Heart right ventricle (tissue), 16 donors: ENCODE measurements around the gene SLC26A9. TPM values are rescaled to one million over a fixed set of nuclear protein-coding genes. Genes with fewer than 3 reads are reported as not detected.

Experiments used
- ATAC-seq, 8 donors: fragments of 200-7000 bp; cut with Tn5 transposase; one replicate each; pipeline ENCODE4 v1.9.1; 2020; ENCODE audit warnings: mild to moderate bottlenecking in 8 of 8, moderate library complexity in 8 of 8, moderate number of reproducible peaks in 1 of 8
- DNase-seq, 2 donors: peaks; one replicate each; pipeline ENCODE4 v3.0.0-alpha.2; 2020
- H3K27ac ChIP-seq, 10 donors: fragments of 200-600 bp; sonication (generic) in 2 of 10; one replicate each; pipeline versions ENCODE4 v1.5.0 to v1.8.0; 2020 to 2022; ENCODE audit warnings: mild to moderate bottlenecking in 3 of 10
- H3K27me3 ChIP-seq, 7 donors: fragments of 200-600 bp; one replicate each; pipeline ENCODE4 v1.8.0; 2021 to 2022; ENCODE audit warnings: mild to moderate bottlenecking in 2 of 7
- H3K36me3 ChIP-seq, 9 donors: fragments of 200-600 bp; sonication (generic) in 1 of 9; one replicate each; pipeline versions ENCODE4 v1.5.0 to v1.8.0; 2020 to 2022; ENCODE audit warnings: mild to moderate bottlenecking in 2 of 9
- H3K4me1 ChIP-seq, 9 donors: fragments of 200-600 bp; sonication (generic) in 1 of 9; one replicate each; pipeline versions ENCODE4 v1.5.0 to v1.8.0; 2020 to 2022; ENCODE audit warnings: mild to moderate bottlenecking in 4 of 9
- H3K4me3 ChIP-seq, 10 donors: fragments of 200-600 bp; sonication (generic) in 2 of 10; one replicate each; pipeline versions ENCODE4 v1.5.0 to v1.8.0; 2020 to 2022; ENCODE audit warnings: mild to moderate bottlenecking in 7 of 10, moderate library complexity in 2 of 10
- H3K9me3 ChIP-seq, 11 donors: fragments of 200-600 bp in 10 of 11; sonication (generic) in 2 of 11; one replicate each; pipeline versions ENCODE4 v1.5.0 to v1.8.0; 2013 to 2022; ENCODE audit warnings: mild to moderate bottlenecking in 2 of 11, control low read depth in 1 of 11, moderate library complexity in 1 of 11
- CTCF ChIP-seq, 9 donors: fragments of 200-600 bp; sonication (generic) in 2 of 9; IDR thresholded peaks; one replicate each; pipeline versions ENCODE4 v1.5.0 to v1.8.0; 2021 to 2022; ENCODE audit warnings: antibody characterized with exemption in 9 of 9, mild to moderate bottlenecking in 5 of 9, moderate library complexity in 1 of 9
- WGBS, 2 donors: extraction: QIAGEN DNeasy Blood & Tissue Kit; methylation state at CpG; one replicate each; pipeline ENCODE4 v1.1.7; 2013; ENCODE audit warnings: inconsistent platforms in 1 of 2; 5-methylcytosine and 5-hydroxymethylcytosine counted together
- intact Hi-C, 10 donors: fragments of 100-400 bp; cut with DNase I; formaldehyde crosslinking; loops; one replicate each; pipeline versions ENCODE4 v1.11.1 to v1.14.2; 2022
- polyA plus RNA-seq, 2 donors: library from polyadenylated mRNA; stranded (reverse); fragments of 200-250 nt; gene quantifications; one replicate each; pipeline ENCODE4 v1.2.3, GENCODE V29; 2013
- total RNA-seq, 10 donors: library from RNA; stranded (reverse); fragmentation: NEBNext Ultra II Directional in 3 of 10; extraction: Animal tissue kit (Norgen Biotek cat#: 25700) in 3 of 10; gene quantifications; one replicate each; pipeline versions ENCODE4 v1.2.1 to v1.2.4, GENCODE V29; 2021 to 2023
- donor health status: Arrhythmogenic right ventricular cardiomyopathy.
- donor health status: ischemic (EF 13 %, LVEDD 7.1; RV severe dilation, severe dysfunction).
- donor health status: healthy with polysubstance abuse.
- donor health status: DM: no; HTN: yes; CAD: no.
- donor health status: DM: no; HTN: no; CAD: no.
- donor health status: ischemic (EF 25% LVEDD 6.9; RV normal size, moderate dysfunction).
- donor health status: ischemic (EF 25% LVEDD 5.7; RV mildly dilated, moderate dysfunction).
- donor health status: healthy.
- donor health status: DM: yes; HTN: yes; CAD: no.
- donor health status: Ischemic cardiomyopathy.
- donor health status: ischemic (EF 35%, LVEDD 5.7; RV mildly dilated, moderate dysfunction).
- donor health status: nonischemic (EF 11% LVEDD 7.7; RV severe dilation, severe dysfunction).
- donor health status: DM: yes; HTN: yes; CAD: no.
- donor health status: PGD.
- donor health status: ischemic (EF 29% LVEDD 5.4; RV normal size, mild dysfunction).
- donor health status: nonischemic (EF 23%, LVEDD 6.1; RV moderate dilation, normal function).

Gene SLC26A9
- total and polyA plus RNA-seq, 12 donors, result 3.3 to 41.1 (median 12.7) TPM

- peaks cover 6 to 27% (median 21%) of the 10 kb centered on the region in 9 donors for H3K4me1 ChIP-seq
- intact Hi-C loops, result loop anchor here in 1 of 10 donors (5.0 kb wide), 1 partner anchor 32 kb away; no protein-coding TSS in a partner anchor
- no peak for DNase-seq
- ATAC-seq, result no peak
- peaks cover 0 to 4% (median 0%) of the 10 kb centered on the region in 7 donors for H3K27me3 ChIP-seq
- TF ChIP-seq CTCF (IDR thresholded peaks at IDR 0.05), result no peak
- WGBS, 2 donors, result 84 to 88% methylated on average over 4 of the region's 4 CpGs
- H3K4me3 ChIP-seq, result no peak overlapping the region
- H3K36me3 ChIP-seq, result no peaks in the 10 kb centered on the region
- no peak overlapping the region for H3K27ac ChIP-seq
- H3K9me3 ChIP-seq, result no peaks in the 10 kb centered on the region
Observed at GRCh38 chr1:205959789-205960188, 16.5 kb upstream of the SLC26A9 start.

GRCh38 chr1:205955499-205955898, 12.2 kb upstream of the SLC26A9 start:
- intact Hi-C loops, result no loop called here
- Histone ChIP-seq H3K27me3 (peaks cover 0 to 4% (median 0%) of the 10 kb centered on the region in 7 donors), H3K9me3 (no peaks in the 10 kb centered on the region), H3K4me3 (no peak overlapping the region), H3K36me3 (no peaks in the 10 kb centered on the region), H3K27ac (no peak overlapping the region), H3K4me1 (peaks cover 0 to 22% (median under 1%) of the 10 kb centered on the region in 9 donors)
- TF ChIP-seq CTCF (IDR thresholded peaks at IDR 0.05), result no peak
- no peak for ATAC-seq
- DNase-seq, result no peak
- 81 to 95% methylated on average over 1 of the region's 1 CpG for WGBS, 2 donors

- Histone ChIP-seq H3K36me3 (no peaks in the 10 kb centered on the region), H3K4me1 (peaks cover 0 to 25% (median 6%) of the 10 kb centered on the region in 9 donors), H3K4me3 (no peak overlapping the region), H3K27me3 (peaks cover 0 to 4% (median 0%) of the 10 kb centered on the region in 7 donors), H3K27ac (no peak overlapping the region), H3K9me3 (no peaks in the 10 kb centered on the region)
- no peak for TF ChIP-seq CTCF (IDR thresholded peaks at IDR 0.05)
- WGBS, 2 donors, result 86 to 90% methylated on average over 11 of the region's 11 CpGs
- ATAC-seq (no peak), DNase-seq (no peak)
- intact Hi-C loops, result no loop called here
Observed at GRCh38 chr1:205954819-205955404, 11.7 kb upstream of the SLC26A9 start.

GRCh38 chr1:205951746-205952145, 8.5 kb upstream of the SLC26A9 start:
- no peak for TF ChIP-seq CTCF (IDR thresholded peaks at IDR 0.05)
- Histone ChIP-seq H3K27me3 (peaks cover 0 to 4% (median 0%) of the 10 kb centered on the region in 7 donors), H3K27ac (no peak overlapping the region), H3K36me3 (no peaks in the 10 kb centered on the region), H3K4me3 (no peak overlapping the region), H3K4me1 (peaks cover 0 to 29% (median 7%) of the 10 kb centered on the region in 9 donors), H3K9me3 (no peaks in the 10 kb centered on the region)
- intact Hi-C loops, result no loop called here
- DNase-seq, result no peak
- 72 to 88% methylated on average over 1 of the region's 1 CpG for WGBS, 2 donors
- no peak for ATAC-seq
